ENCODE results near the gene ZNF143. TPM values are rescaled to one million over a fixed set of nuclear protein-coding genes. Genes with fewer than 3 reads are reported as not detected.

ZNF143 gene
- total RNA-seq, 2 experiments from 2014 or later = 26.5 to 26.8 TPM

DNA sequence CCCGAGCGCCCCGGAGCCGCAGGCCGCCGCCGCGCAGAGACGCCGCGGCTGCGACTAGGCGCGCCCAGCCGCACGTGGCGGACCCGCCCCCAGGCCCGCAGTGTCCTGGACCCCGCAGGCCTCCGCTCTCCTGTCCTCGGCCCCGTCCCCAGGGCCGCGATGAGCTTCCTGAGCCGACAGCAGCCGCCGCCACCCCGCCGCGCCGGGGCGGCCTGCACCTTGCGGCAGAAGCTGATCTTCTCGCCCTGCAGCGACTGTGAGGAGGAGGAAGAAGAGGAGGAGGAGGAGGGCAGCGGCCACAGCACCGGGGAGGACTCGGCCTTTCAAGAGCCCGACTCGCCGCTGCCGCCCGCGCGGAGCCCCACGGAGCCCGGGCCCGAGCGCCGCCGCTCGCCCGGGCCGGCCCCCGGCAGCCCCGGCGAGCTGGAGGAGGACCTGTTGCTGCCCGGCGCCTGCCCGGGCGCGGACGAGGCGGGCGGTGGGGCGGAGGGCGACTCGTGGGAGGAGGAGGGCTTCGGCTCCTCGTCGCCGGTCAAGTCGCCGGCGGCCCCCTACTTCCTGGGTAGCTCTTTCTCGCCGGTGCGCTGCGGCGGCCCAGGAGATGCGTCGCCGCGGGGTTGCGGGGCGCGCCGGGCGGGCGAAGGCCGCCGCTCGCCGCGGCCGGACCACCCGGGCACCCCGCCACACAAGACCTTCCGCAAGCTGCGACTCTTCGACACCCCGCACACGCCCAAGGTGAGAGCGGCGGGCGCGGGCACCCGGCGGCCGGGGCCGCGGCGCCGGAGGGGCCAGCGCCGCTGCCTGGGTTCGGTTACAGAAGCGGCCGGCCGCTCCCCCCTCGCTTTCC lies 113.2 kb downstream of the ZNF143 start:
- Mint-ChIP-seq H3K36me3 (peaks cover 35% of the 10 kb centered on the region), H3K27ac (peak overlapping the region; percentile 82)

DNA sequence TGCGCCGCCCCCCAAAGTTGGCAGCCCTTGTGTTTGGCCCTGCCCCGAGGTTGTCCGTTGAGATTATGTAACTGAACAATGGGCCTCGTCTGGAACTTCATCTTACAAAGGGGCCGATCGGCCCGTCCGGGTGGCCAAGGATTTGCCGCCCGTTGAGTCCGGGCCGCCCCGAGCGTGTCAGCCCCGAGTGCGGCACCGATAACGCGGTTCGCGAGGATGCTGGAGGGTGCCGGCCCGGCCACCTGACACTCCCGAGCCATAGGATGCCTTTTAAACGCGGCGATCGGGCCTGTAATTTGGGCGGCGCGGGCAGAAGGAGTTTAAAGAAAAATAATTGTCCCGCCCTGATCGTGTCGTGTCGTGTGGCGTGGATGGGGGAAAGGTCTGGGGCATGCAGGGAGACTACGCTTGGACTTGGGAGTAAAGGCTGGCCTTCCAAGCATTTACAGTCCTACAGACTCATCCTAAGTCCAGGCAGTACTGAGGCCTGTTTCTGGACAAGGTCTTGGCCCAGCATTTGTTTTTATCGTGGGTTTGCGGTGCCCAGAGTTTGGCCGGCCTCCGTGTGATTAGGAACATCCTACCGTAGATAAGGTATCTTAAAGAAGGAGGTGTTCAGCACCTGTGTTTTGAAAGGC lies 113.9 kb downstream of the ZNF143 start:
- no peaks in the 10 kb centered on the region for H3K9me3 Mint-ChIP-seq
- peaks cover 25% of the 10 kb centered on the region for H3K4me1 Mint-ChIP-seq
- H3K36me3 Mint-ChIP-seq = peaks cover 41% of the 10 kb centered on the region
- H3K4me3 Mint-ChIP-seq = peak overlapping the region; percentile 93
- peaks cover 31% of the 10 kb centered on the region for H3K27me3 Mint-ChIP-seq
- H3K27ac Mint-ChIP-seq = peak overlapping the region; percentile 82
- peak; percentile 29 for DNase-seq

More for the DNA sequence above, 113.2 kb downstream of the ZNF143 start:
- H3K4me1 Mint-ChIP-seq = peaks cover 25% of the 10 kb centered on the region
- no peaks in the 10 kb centered on the region for H3K9me3 Mint-ChIP-seq
- peak; percentile 34 for DNase-seq
- peaks cover 37% of the 10 kb centered on the region for H3K27me3 Mint-ChIP-seq
- H3K4me3 Mint-ChIP-seq = peak overlapping the region; percentile 93

DNA sequence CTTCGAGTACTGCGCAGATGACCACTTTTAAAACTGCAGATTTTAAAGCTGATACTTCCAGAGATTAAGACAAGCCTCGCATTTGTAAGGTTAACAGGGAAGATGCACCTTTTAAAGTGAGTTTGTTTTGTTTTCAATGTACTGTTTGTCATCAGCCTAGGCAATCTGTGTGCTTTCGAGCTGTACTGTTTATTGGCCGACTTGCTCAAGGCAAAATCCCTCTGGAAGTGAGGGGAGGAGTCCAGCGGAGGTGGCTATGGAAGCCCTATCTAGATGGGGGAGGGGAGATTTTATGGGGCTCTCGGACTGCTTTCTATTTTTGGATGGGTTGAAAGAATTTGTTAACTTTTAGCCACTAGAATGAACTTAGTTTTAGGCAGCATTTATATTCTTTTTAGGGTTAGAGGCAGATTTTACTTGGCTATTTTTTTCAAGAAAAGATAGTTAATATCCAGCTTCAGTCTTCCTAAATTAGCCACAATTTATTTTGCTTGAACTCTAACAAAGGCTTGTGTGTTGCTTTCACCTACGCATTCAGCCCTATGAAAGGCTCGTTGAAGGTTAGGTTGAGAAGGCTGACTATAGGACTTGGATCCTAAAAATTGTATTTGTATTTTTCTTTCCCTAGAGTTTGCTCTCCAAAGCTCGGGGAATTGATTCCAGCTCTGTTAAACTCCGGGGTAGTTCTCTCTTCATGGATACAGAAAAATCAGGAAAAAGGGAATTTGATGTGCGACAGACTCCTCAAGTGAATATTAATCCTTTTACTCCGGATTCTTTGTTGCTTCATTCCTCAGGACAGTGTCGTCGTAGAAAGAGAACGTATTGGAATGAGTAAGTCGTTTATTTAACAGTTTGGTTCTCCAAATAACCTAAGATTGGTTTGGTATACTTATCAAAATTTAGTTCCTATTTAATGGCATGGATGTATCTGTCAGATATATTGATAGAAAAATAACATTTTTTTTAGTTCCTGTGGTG lies 114.7 kb downstream of the ZNF143 start:
- DNase-seq = no peak
- H3K4me1 Mint-ChIP-seq = peaks cover 25% of the 10 kb centered on the region
- peaks cover 28% of the 10 kb centered on the region for H3K27me3 Mint-ChIP-seq
- peak overlapping the region; percentile 82 for H3K27ac Mint-ChIP-seq
- no peaks in the 10 kb centered on the region for H3K9me3 Mint-ChIP-seq
- peak overlapping the region; percentile 93 for H3K4me3 Mint-ChIP-seq
- peaks cover 44% of the 10 kb centered on the region for H3K36me3 Mint-ChIP-seq

DNA sequence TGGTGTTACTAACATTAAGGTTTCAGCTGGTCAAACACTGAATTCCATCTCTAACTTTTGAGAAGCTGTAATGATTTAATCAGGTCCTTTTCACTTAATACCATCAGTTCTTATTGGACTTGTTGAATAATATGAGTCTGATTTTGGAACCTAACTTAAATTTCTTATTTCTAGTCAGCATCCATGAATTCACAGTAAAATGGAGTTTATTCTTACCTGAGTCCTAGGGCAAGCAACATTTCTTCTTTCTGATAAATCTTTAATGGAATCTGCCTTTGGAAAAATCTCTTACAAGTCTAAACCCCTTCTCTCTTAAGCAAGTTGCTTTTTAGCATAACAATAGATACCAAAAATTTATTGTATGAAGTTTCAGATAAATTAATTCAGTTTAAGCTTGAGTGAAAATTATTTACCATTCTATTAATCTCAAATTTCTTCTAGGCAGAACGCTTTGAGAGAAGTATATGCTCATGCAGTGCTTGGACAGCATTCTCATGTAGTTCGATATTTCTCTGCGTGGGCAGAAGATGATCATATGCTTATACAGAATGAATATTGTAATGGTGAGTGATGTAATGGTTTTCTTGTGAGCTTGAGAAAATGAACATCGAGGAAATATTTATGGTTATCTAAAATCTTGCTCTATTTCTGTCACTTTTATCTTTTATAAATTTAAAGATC lies 116.0 kb downstream of the ZNF143 start:
- Mint-ChIP-seq H3K9me3 (no peaks in the 10 kb centered on the region), H3K4me1 (peaks cover 25% of the 10 kb centered on the region), H3K4me3 (peak overlapping the region; percentile 61), H3K27me3 (peaks cover 23% of the 10 kb centered on the region), H3K27ac (no peak overlapping the region), H3K36me3 (peaks cover 57% of the 10 kb centered on the region)
- DNase-seq = no peak

DNA sequence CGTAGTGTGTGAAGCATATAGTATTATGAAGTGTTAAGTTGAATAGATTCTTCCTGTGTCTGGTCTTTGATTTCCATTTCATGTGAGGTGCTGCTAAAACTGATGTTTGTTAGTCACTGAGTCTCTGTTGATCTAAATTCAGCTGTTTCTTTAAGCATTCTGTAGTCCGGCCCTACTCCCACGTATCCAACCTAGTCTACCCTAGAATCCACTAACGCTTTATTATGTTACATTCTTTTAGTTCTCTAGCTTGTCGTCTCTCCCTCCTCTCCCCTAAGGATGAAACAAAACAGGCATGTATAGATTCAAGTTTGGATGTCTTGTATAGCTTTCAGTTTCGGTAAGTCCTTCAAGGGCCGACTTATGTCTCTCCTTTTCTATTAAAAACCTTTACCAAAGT lies 116.7 kb downstream of the ZNF143 start:
- H3K36me3 Mint-ChIP-seq = peaks cover 64% of the 10 kb centered on the region

More for the DNA sequence above, 116.7 kb downstream of the ZNF143 start:
- no peak for DNase-seq
- Mint-ChIP-seq H3K27me3 (peaks cover 16% of the 10 kb centered on the region), H3K4me3 (no peak overlapping the region), H3K4me1 (peaks cover 25% of the 10 kb centered on the region), H3K27ac (no peak overlapping the region), H3K9me3 (no peaks in the 10 kb centered on the region)

Other genes with a start within 250 kb of the ZNF143 start
- 10 to 100 TPM; 46.5 to 50.9 TPM for gene DENND5A, start 195.7 kb upstream of the ZNF143 start, total RNA-seq
- 10 to 100 TPM; 20.1 to 20.5 TPM for gene TMEM41B, start 146.4 kb upstream of the ZNF143 start, total RNA-seq
- 100 to 1,000 TPM; 195 TPM for gene IPO7, start 76.4 kb upstream of the ZNF143 start, total RNA-seq
- 10 to 100 TPM; 46.8 to 47.5 TPM for gene WEE1, start 112.7 kb downstream of the ZNF143 start, total RNA-seq
- gene SWAP70, start 203.1 kb downstream of the ZNF143 start, total RNA-seq = 10 to 100 TPM; 10.0 to 10.9 TPM